Body of pancreas (tissue), 4 donors: Measurements from ENCODE around the gene TGM2.

Experiments
- POLR2A ChIP-seq, 3 donors: fragments of 450-650 bp; IDR thresholded peaks; one replicate each; pipeline ENCODE4 v1.6.1; 2016; ENCODE audit warnings: antibody characterized with exemption in 3 of 3, mild to moderate bottlenecking in 2 of 3
- TF ChIP-seq, protein P1 (sequence below), 7 experiments: fragments of 450-650 bp in 4 of 7; fragments of 200-600 bp in 3 of 7; sonication (generic) in 3 of 7; IDR thresholded peaks; one replicate each; pipeline ENCODE4 v1.5.1; 2016 to 2019; ENCODE audit warnings: antibody characterized with exemption in 7 of 7

DNA sequence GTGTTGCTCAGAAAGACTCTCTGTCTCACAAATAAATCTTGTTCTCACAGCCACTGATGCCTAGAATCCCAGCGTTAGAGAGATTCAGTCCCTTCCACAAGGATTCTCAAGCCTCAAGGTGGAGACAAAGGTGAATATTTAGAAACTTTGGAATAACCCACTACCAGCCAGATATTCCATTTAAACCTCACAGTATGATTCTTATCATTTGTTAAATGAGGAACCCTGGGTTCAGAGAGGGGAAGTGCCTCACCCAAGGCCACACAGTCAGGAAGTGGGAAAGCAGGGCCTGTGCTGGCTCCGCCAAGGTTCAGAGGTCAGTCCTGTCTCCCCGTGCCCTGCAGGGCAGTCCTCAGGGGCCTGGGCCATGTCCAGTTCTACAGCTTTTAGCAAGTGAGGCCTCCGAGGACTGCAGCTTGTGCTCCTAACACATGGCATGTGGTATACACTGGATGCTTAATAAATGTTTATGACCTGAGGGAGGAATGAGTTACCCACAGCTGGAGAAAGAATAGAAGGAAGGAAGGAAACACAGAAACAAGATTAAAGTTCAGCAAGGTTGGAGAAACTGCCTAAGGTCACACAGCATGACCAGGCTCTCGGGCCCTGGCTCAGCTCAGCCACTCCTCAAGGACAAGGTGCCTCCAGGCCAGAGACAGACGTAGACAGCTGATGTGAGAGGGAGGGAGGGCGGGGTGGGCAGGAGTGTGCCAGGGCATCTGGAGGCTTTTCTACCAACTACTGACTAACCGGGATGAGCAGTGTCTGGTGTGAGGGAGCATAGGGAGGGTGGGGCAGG, 3.9 kb upstream of the TGM2 start:
- TF ChIP-seq, protein P1, sequence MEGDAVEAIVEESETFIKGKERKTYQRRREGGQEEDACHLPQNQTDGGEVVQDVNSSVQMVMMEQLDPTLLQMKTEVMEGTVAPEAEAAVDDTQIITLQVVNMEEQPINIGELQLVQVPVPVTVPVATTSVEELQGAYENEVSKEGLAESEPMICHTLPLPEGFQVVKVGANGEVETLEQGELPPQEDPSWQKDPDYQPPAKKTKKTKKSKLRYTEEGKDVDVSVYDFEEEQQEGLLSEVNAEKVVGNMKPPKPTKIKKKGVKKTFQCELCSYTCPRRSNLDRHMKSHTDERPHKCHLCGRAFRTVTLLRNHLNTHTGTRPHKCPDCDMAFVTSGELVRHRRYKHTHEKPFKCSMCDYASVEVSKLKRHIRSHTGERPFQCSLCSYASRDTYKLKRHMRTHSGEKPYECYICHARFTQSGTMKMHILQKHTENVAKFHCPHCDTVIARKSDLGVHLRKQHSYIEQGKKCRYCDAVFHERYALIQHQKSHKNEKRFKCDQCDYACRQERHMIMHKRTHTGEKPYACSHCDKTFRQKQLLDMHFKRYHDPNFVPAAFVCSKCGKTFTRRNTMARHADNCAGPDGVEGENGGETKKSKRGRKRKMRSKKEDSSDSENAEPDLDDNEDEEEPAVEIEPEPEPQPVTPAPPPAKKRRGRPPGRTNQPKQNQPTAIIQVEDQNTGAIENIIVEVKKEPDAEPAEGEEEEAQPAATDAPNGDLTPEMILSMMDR (IDR thresholded peaks at IDR 0.05): no peak
- TF ChIP-seq POLR2A (IDR thresholded peaks at IDR 0.05): no peak
